Activated CD8-positive, alpha-beta T cell treated with anti-CD3 and anti-CD28 coated beads for 36 hours (primary cell): ENCODE results near the gene NPBWR2. TPM values are rescaled to one million over a fixed set of nuclear protein-coding genes. Genes with fewer than 3 reads are reported as not detected.
"Not testable (repeated sequence)": the region's sequence is repeated elsewhere in the genome, so short reads cannot be mapped to it uniquely, and the experiment has no call there.

Experiments
- ATAC-seq: fragments of 200-7000 bp; cut with Tn5 transposase; one replicate; pipeline ENCODE4 v1.10.0; 2021; ENCODE audit warnings: mild to moderate bottlenecking, moderate library complexity
- CTCF ChIA-PET: fragments of 350-600 bp; sonication (Branson Sonifier 250); formaldehyde crosslinking; loops from one replicate; lab custom pipeline; 2021; ENCODE audit warnings: antibody characterized with exemption; lab: Charles Lee
- POLR2A ChIA-PET: fragments of 350-600 bp; sonication (Branson Sonifier 250); formaldehyde crosslinking; loops from one replicate; lab custom pipeline; 2021; ENCODE audit warnings: antibody characterized with exemption; lab: Charles Lee
- DNase-seq: peaks from one replicate; pipeline ENCODE4 v3.0.0-alpha.2; 2020
- H3K27ac Mint-ChIP-seq: one replicate; pipeline ENCODE4 v1.8.0; 2021; ENCODE audit warnings: mild to moderate bottlenecking, mixed read lengths
- H3K27me3 Mint-ChIP-seq: one replicate; pipeline ENCODE4 v1.8.0; 2021; ENCODE audit warnings: mixed read lengths
- H3K36me3 Mint-ChIP-seq: one replicate; pipeline ENCODE4 v1.8.0; 2021; ENCODE audit warnings: low read depth, mixed read lengths
- H3K4me1 Mint-ChIP-seq: one replicate; pipeline ENCODE4 v1.8.0; 2021; ENCODE audit warnings: low read depth, mixed read lengths
- H3K4me3 Mint-ChIP-seq: one replicate; pipeline ENCODE4 v1.8.0; 2021; ENCODE audit warnings: mild to moderate bottlenecking, moderate library complexity, mixed read lengths
- H3K9me3 Mint-ChIP-seq: one replicate; pipeline ENCODE4 v1.8.0; 2021; ENCODE audit warnings: mixed read lengths
- intact Hi-C: fragments of 100-400 bp; cut with micrococcal nuclease; formaldehyde crosslinking; loops from one replicate; pipeline ENCODE4 v1.10.0; 2022
- total RNA-seq, 2 experiments: library from RNA; stranded (reverse); gene quantifications; one replicate each; pipeline ENCODE4 v1.2.3, GENCODE V29; 2021
- TF ChIP-seq, protein P1 (sequence below): fragments of 200-600 bp; IDR thresholded peaks from one replicate; pipeline ENCODE4 v1.8.0; 2022; ENCODE audit warnings: antibody characterized with exemption, mild to moderate bottlenecking

The NPBWR2 gene
- total RNA-seq, 2 experiments from 2014 or later: not detected

DNA sequence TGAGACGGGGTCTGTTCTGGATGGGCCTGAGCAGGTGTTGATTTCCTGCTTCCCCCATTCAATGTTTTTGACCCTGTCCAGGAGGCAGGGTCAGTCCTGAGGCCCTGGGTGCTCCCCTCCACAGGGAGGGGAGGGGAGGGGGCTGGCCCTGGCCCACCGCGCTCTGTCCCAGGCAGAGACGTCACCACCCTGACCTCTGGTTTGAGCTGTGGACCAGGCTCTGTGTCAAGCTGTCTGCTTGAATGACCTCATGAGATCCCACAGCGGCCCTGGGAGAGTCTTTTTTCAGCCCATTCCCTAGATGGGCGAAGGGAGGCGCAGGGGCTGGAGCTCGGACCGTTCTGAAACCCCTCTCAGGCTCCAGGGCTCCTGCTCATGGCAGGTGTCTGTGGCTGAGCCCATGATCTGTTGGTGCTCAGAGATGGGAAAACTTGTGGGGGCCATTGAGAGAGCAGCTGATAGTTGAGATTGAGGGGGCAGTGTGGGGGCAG, 14.3 kb downstream of the NPBWR2 start:
- ChIA-PET POLR2A (no interaction called here), CTCF (interaction anchor here (1.1 kb wide), 1 partner anchor 8 kb away, joined by 3 read pairs; no protein-coding TSS in a partner anchor)
- H3K36me3 Mint-ChIP-seq: peaks cover 2% of the 10 kb centered on the region
- TF ChIP-seq, protein P1, sequence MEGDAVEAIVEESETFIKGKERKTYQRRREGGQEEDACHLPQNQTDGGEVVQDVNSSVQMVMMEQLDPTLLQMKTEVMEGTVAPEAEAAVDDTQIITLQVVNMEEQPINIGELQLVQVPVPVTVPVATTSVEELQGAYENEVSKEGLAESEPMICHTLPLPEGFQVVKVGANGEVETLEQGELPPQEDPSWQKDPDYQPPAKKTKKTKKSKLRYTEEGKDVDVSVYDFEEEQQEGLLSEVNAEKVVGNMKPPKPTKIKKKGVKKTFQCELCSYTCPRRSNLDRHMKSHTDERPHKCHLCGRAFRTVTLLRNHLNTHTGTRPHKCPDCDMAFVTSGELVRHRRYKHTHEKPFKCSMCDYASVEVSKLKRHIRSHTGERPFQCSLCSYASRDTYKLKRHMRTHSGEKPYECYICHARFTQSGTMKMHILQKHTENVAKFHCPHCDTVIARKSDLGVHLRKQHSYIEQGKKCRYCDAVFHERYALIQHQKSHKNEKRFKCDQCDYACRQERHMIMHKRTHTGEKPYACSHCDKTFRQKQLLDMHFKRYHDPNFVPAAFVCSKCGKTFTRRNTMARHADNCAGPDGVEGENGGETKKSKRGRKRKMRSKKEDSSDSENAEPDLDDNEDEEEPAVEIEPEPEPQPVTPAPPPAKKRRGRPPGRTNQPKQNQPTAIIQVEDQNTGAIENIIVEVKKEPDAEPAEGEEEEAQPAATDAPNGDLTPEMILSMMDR: no peak
- H3K4me1 Mint-ChIP-seq: no peaks in the 10 kb centered on the region
- peaks cover 2% of the 10 kb centered on the region for H3K9me3 Mint-ChIP-seq
- intact Hi-C loops: no loop called here
- no peaks in the 10 kb centered on the region for H3K27me3 Mint-ChIP-seq
- ATAC-seq (no peak), DNase-seq (no peak)
- no peak overlapping the region for H3K4me3 Mint-ChIP-seq
- H3K27ac Mint-ChIP-seq: no peak overlapping the region

DNA sequence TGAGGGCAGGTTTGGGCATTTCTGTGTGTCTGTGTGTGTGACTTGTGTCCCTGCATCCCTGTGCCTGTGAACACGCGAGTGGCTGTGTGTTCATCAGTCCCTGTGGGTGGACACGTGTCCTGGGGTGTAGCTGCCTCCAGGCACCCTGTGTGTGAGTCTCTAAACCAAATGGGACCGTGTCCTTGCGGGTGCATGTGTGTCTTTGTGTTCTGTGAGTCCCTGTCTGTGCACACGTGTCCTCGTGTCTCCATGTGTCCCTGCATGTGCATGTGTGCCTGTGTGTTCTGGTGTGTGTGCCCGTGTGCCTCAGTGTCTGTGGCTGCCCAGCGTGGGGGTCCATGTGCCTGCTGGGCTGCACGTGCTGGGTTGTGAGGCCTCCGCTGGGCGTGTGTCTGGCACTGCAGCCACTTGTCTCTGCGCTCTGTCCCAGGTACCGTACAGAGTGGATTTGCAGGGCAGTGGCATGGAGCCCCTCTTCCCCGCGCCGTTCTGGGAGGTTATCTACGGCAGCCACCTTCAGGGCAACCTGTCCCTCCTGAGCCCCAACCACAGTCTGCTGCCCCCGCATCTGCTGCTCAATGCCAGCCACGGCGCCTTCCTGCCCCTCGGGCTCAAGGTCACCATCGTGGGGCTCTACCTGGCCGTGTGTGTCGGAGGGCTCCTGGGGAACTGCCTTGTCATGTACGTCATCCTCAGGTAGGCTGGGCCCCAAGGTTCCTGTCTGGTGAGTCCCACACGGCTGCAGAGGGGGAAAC, 14.9 kb downstream of the NPBWR2 start:
- TF ChIP-seq, protein P1: no peak
- ATAC-seq: no peak
- H3K36me3 Mint-ChIP-seq: peaks cover 2% of the 10 kb centered on the region
- intact Hi-C loops: no loop called here
- H3K9me3 Mint-ChIP-seq: peaks cover 2% of the 10 kb centered on the region
- ChIA-PET POLR2A (no interaction called here), CTCF (interaction anchor here (1.1 kb wide), 1 partner anchor 9 kb away, joined by 3 read pairs; no protein-coding TSS in a partner anchor)
- no peak for DNase-seq
- H3K4me3 Mint-ChIP-seq: no peak overlapping the region
- H3K4me1 Mint-ChIP-seq: no peaks in the 10 kb centered on the region
- no peak overlapping the region for H3K27ac Mint-ChIP-seq
- H3K27me3 Mint-ChIP-seq: no peaks in the 10 kb centered on the region

- ATAC-seq (no peak), DNase-seq (no peak)
- Mint-ChIP-seq H3K27ac (no peak overlapping the region), H3K27me3 (no peaks in the 10 kb centered on the region), H3K4me1 (no peaks in the 10 kb centered on the region), H3K36me3 (peaks cover under 1% of the 10 kb centered on the region), H3K4me3 (no peak overlapping the region), H3K9me3 (peaks cover under 1% of the 10 kb centered on the region)
- POLR2A ChIA-PET: no interaction called here
- TF ChIP-seq, protein P1: no peak
- intact Hi-C loops: no loop called here
- CTCF ChIA-PET: interaction anchor here (1.2 kb wide), 1 partner anchor 10 kb away, joined by 3 read pairs; no protein-coding TSS in a partner anchor
Observed at GRCh38 chr20:64091770-64092169, 15.6 kb downstream of the NPBWR2 start.

- DNase-seq (no peak), ATAC-seq (no peak)
- Mint-ChIP-seq H3K36me3 (no peaks in the 10 kb centered on the region), H3K4me3 (no peak overlapping the region), H3K4me1 (no peaks in the 10 kb centered on the region), H3K9me3 (no peaks in the 10 kb centered on the region), H3K27ac (no peak overlapping the region), H3K27me3 (no peaks in the 10 kb centered on the region)
- TF ChIP-seq, protein P1: no peak
- ChIA-PET CTCF (interaction anchor here (1.2 kb wide), 1 partner anchor 10 kb away, joined by 3 read pairs; no protein-coding TSS in a partner anchor), POLR2A (no interaction called here)
- intact Hi-C loops: no loop called here
Observed at GRCh38 chr20:64091340-64091739, 16.0 kb downstream of the NPBWR2 start.

GRCh38 chr20:64090165-64090564, 17.2 kb downstream of the NPBWR2 start:
- DNase-seq: no peak
- ChIA-PET CTCF (no interaction called here), POLR2A (interaction anchor here (1.4 kb wide), 1 partner anchor 9 kb away, joined by 5 read pairs; no protein-coding TSS in a partner anchor)
- H3K4me1 Mint-ChIP-seq: no peaks in the 10 kb centered on the region
- no peaks in the 10 kb centered on the region for H3K27me3 Mint-ChIP-seq
- H3K36me3 Mint-ChIP-seq: no peaks in the 10 kb centered on the region
- no peak for ATAC-seq
- TF ChIP-seq, protein P1: no peak
- H3K4me3 Mint-ChIP-seq: no peak overlapping the region
- no peaks in the 10 kb centered on the region for H3K9me3 Mint-ChIP-seq
- intact Hi-C loops: no loop called here
- H3K27ac Mint-ChIP-seq: no peak overlapping the region

DNA sequence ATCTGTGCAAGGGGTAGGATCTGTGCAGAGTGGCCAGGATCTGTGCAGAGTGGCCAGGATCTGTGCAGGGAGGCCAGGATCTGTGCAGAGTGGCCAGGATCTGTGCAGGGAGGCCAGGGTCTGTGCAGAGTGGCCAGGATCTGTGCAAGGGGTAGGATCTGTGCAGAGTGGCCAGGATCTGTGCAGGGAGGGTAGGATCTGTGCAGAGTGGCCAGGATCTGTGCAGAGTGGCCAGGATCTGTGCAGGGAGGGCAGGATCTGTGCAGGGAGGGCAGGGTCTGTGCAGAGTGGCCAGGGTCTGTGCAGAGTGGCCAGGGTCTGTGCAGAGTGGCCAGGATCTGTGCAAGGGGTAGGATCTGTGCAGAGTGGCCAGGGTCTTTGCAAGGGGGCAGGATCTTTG, 18.8 kb downstream of the NPBWR2 start:
- POLR2A ChIA-PET, DNase-seq, H3K27ac Mint-ChIP-seq, intact Hi-C loops, H3K27me3 Mint-ChIP-seq, H3K4me3 Mint-ChIP-seq, ATAC-seq, H3K36me3 Mint-ChIP-seq, H3K4me1 Mint-ChIP-seq, CTCF ChIA-PET, H3K9me3 Mint-ChIP-seq: not testable (repeated sequence)

DNA sequence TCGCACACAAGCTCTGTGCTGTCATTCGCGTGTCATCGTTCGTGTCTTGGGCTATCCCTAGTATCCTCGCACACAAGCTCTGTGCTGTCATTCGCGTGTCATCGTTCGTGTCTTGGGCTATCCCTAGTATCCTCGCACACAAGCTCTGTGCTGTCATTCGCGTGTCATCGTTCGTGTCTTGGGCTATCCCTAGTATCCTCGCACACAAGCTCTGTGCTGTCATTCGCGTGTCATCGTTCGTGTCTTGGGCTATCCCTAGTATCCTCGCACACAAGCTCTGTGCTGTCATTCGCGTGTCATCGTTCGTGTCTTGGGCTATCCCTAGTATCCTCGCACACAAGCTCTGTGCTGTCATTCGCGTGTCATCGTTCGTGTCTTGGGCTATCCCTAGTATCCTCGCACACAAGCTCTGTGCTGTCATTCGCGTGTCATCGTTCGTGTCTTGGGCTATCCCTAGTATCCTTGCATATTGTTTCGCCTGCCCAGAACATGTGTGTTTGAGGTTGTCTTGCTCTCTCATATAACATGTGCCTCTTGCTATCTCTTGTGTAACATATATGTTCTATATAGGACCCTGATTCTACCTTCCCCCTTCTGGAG, 20.0 kb downstream of the NPBWR2 start:
- H3K27me3 Mint-ChIP-seq, DNase-seq, H3K27ac Mint-ChIP-seq, CTCF ChIA-PET, H3K36me3 Mint-ChIP-seq, H3K9me3 Mint-ChIP-seq, intact Hi-C loops, ATAC-seq, H3K4me3 Mint-ChIP-seq: not testable (repeated sequence)
- H3K4me1 Mint-ChIP-seq: peaks cover 13% of the 10 kb centered on the region
- POLR2A ChIA-PET: interaction anchor here (1.2 kb wide), 1 partner anchor 12 kb away, joined by 4 read pairs; no protein-coding TSS in a partner anchor
